GM15510 (cell line): ENCODE measurements around the gene IQCE.

Source experiments
- POLR2A ChIP-seq: IDR thresholded peaks from 3 replicates; pipeline ENCODE4 v1.6.1; 2011; ENCODE audit warnings: borderline replicate concordance; ENCODE audit not compliant: insufficient read length; ENCODE audit errors: extremely low read depth

Gene IQCE

GRCh38 chr7:2542011-2542915 lies 16.5 kb upstream of the IQCE start:
- no peak for TF ChIP-seq POLR2A

GRCh38 chr7:2542916-2543871 lies 15.6 kb upstream of the IQCE start:
- TF ChIP-seq POLR2A = no peak

- no peak for TF ChIP-seq POLR2A
These were observed 14.1 kb upstream of the IQCE start for GRCh38 chr7:2544541-2545188.

- no peak for TF ChIP-seq POLR2A
These were observed 12.9 kb upstream of the IQCE start for GRCh38 chr7:2545746-2546425.

DNA sequence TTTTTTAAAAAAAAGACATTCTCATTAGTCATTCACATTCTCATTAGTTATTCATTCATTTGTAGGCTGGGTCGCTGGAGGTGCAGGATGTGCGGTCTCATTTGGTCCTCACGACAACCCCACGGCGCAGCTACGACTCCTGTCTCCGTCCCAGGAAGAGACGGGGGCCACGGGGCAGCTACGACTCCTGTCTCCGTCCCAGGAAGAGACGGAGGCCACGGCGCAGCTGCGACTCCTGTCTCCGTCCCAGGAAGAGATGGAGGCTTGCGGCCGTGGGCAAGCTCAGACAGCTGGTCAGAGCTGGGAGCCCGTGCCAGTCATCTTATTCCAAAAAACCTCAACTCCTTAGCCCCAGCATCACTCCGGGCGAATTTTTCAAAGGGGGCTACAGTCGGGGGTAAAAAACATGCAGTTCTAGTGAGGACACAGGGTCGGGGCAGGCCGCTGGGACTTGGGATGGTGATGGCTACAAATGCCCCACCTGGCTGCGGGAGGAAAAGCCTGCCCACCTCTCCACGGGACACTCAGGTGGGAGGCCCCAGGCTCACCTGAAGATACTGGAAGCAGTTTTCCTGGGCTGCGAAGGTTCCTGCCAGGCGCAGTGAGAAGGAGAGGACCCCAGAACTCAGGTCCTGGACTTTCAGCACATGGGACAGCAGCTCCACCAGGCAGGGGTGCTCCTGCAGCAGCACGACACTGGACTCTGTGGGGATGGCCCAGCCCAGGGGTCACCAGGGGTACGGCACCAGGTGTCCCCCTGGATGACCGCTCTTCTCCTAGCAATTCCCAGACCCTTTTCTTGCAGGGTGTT lies 11.8 kb upstream of the IQCE start:
- no peak for TF ChIP-seq POLR2A

DNA sequence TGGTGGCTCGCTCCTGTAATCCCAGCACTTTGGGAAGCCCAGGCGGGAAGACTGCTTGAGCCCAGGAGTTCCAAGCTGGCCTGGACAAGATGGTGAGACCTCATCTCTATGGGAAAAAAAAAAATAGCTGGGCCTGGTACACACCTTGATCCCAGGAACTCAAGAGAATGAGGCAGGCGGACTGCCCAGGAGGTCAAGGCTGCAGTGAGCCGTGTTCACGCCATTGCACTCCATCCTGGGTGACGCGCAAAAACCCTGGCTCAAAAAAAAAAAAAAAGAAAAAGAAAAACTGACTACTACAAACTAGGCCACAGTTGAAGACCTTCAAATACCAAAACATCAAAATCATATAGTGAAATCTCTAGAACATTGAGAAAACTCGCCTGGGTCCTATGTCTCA lies 7.4 kb upstream of the IQCE start:
- no peak for TF ChIP-seq POLR2A

DNA sequence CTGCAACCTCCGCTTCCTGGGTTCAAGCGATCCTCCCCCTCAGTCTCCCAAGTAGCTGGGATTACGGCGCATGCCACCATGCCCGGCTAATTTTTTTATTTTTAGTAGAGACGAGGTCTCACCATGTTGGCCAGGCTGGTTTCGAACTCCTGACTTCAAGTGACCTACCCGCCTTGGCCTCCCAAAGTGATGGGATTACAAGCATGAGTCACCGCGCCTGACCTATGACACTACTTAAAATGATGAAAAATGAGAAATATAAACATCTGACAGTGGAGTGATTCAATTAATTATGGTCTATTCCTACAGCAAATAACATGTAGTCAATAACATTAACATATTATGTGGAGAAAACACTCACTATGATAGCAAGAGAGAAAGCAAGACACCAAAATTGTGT lies 5.7 kb upstream of the IQCE start:
- no peak for TF ChIP-seq POLR2A

DNA sequence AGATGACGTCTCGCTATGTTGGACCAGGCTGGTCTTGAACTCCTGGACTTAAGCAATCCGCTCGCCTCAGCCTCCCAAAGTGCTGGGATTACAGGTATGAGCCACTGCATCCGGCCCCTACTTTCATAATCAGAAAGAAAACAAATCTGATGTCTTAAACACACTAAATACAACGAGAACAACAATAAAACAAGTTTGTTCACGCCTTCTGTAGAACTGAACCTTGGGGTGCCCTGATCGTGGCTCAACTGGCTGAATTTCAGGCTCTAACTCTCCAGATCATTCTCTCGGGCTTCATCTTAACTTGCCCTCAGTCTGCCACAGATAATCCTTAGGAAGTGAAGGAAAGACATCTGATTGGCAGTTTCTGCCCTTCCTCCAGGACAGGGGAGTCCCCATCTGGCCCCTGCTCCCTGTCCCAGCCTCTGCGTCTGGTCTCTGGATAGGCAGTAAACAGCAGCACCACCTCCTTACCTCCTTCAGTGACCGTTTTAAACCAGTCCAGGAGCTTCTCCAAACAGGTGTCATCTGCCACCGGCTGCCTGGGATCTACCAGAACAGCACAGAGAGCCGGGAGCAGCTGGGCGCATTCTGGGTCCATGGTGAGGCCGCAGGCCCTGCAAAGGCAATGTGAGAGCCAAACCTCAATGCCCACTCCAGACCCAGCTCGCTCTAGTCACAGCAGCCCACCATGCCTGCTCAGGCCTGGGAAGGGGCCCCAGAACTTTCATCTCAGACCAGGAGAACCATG lies 4.8 kb upstream of the IQCE start:
- no peak for TF ChIP-seq POLR2A

DNA sequence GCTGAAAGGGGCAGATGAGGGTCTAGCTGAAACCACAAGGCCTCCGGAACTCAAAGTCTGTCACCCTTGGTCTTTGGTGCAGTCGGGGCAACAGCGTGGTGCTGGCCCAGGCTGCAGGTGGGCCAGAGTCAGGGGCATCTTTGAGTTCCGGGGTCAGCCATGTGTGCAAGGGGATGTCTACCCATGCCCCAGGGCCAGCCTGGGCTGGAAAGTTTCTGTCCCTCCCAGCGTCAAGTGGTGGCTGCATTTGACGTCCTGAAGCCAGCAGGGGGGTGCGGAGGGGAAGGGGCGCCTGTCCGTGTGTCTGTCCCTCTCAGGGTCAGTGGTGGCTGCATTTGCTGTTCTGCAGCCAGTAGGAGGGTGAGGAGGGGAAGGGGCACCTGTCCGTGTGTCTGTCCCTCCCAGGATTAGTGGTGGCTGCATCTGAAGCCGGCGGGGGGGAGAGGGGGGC lies 4.1 kb upstream of the IQCE start:
- no peak for TF ChIP-seq POLR2A

DNA sequence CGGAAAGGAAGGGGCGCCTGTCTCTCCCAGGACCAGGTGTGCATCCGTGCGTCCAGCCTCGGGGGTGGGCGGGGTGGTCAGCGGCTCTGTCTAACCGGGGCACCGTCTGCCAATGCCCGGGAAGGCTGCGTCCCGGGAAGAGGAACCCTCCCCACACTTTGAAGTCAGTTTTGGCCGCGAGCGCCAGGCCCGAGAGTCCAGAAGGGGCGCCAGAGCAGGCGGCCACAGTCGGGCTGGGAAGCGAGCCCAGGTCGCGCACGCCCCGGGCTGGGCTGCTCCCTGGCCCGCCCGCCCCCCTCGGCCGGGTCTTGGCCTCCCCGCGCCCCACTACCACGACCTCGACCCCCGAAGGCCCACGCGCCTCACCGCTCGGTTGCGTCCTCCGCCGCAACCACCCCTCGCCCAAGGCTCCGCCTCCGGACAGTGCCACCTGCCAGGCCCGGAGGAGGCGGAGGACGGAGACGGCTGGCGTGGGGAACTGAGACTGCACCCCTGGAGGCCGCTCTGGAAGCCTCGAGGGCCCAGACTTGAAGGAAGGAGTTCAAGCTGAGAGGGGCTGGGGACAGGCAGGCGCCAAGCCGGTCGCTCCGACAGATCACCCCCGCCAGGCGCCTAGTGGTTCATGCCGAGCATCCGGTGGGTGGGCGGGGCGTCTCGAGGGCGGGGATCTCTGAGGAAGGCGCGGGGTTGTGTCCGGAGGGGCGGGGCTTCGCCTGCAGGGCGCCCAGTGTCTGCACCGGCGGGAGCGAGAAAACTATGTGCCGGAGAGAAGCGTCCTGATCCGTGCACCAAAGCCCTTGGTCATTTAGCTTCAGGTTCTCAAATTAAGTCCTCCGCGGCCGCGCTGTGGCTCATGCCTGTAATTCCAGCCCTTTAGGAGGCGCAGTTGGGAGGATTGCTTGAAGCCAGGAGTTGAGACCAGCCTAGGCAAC lies 3.4 kb upstream of the IQCE start, which contains the start of gene BRAT1:
Gene BRAT1 (minus strand): TSS at position 404 of the 932 bp plus-strand sequence. CDS start 1,093 bp downstream, outside the sequence.
- peak; percentile 82 for TF ChIP-seq POLR2A

- TF ChIP-seq POLR2A = no peak
These were observed 638 bp downstream of the IQCE start for GRCh38 chr7:2559283-2559950.
